A172 (cell line): ENCODE results near the gene POLDIP2. TPM values are rescaled to one million over a fixed set of nuclear protein-coding genes. Genes with fewer than 3 reads are reported as not detected.
"Not testable (repeated sequence)": the region's sequence is repeated elsewhere in the genome, so short reads cannot be mapped to it uniquely, and the experiment has no call there.

ENCODE experiments used
- DNase-seq: peaks from one replicate; pipeline ENCODE4 v3.0.0-alpha.2; 2015; ENCODE audit warnings: low spot score
- total RNA-seq: library from RNA; depleted of rRNA; stranded (reverse); fragments of >200 nt; shearing (Covaris generic); gene quantifications from 2 replicates; pipeline ENCODE4 v1.2.3, GENCODE V29; 2014

The POLDIP2 gene
- total RNA-seq, 1 experiment from 2014 or later: 176 TPM

DNA sequence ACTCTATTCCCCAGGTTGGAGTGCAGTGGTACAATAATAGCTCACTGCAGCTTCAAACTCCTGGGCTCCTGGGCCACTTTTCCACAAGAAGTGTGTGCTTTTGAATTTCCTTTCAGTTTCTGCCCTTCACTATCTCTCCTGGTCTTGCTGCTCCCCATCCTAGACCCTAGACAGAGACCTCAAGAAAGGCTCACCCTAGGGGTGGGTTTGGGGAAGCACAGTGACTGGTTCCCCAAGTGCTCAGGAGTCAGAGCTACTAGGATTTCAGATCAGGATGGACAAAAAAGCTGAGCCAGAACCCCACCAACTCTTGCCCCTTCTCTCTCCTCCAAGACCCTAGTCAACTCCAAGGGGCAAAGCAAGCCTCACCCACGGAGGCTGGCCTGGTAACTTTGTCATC lies 9.3 kb upstream of the POLDIP2 start:
- no peak for DNase-seq

- DNase-seq: no peak
These were observed 8.2 kb upstream of the POLDIP2 start for GRCh38 chr17:28365487-28365886.

DNA sequence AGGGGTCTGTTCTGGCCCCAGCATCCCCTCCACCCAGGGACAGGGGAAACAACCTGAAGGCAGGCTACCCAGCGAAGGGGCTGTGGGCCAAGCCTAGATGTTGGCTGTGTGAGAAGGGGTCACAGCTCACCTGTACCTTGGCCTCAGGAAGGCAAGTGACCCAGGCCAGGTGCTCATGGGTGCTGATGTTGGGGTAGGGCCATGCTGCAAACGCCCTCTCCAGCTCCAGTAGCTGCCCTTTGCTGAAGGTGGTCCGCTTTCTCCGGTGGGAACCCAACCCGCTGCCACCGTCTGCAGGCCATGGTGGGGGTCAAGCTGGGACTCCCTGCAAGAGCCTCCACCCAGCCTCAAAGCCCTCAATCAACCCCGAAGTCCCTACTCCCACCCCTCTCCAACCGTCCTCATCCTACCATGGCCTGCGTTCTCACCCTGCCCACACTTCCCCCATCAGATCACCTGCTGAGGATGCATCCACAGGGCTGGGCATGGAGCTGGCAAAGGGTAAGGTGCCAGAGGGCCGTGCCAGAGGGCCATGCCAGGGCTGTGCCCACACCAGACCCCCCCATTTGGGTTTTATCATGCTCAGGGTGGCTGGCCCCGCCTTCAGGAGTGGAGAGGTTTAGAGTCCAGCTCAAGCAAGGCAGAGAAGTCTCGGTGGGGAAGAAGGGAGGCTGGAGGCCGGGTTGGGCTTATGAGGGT lies 7.5 kb upstream of the POLDIP2 start, which contains the start of gene SEBOX:
TSS of gene SEBOX (minus strand) at position 535 of the 699 bp plus-strand sequence. CDS start at position 487, 48 bp downstream.
- no peak for DNase-seq

- DNase-seq: no peak
These were observed 6.7 kb upstream of the POLDIP2 start for GRCh38 chr17:28363776-28364650.

DNA sequence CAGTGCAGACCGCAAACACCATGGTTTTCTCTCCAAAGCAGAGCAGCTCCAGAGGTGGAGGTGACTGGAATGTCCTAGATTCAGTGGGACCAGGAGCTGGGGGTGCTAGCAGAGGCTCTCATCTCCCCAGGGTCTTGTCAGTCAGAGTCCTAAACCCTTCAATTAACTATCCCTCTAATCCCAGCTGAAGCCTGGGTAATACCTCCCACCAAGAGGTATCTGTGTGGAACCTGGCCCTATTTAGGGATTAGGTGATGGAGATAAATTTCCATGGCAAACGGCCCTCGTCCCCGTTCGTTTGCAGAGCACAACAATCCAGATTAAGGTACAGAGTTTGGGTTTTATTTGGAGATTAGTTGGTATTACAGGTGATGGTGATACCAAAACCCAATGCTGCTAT lies 5.9 kb upstream of the POLDIP2 start:
- no peak for DNase-seq

- DNase-seq: no peak
These were observed 522 bp upstream of the POLDIP2 start for GRCh38 chr17:28357901-28358197.

- no peak for DNase-seq
These were observed 7.1 kb downstream of the POLDIP2 start for GRCh38 chr17:28350271-28350670.

- no peak for DNase-seq
These were observed 8.3 kb downstream of the POLDIP2 start for GRCh38 chr17:28348979-28349378.

DNA sequence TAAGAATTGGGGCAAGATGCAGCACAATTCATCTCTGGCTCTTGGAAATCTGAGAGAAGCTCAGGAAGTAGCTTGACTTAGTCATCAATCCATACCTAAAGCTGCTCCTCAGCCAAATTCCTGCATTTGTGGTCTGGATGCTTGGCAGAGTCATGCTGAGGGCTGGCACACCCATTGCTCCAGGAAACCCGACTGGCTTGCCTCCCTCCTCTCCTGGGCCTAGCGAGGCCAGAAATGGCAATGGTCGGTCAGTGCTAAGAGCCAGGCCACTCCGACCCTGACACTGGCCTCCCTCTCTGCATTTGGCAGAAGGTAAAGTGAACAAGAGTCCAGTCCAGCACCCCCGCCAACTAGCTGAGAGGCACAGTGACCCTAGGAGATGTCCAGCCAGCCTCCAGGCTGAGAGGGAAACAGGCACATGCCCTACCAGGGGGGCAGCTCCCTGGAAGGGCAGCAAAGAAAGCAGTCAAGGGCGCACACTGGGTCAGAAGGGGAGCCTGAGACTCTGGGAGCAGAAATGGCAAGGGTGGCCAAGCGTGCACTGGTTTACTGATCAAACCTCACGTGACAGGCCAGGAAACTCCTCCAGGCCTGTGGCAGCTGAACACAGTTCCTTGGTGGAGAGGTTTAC lies 10.0 kb downstream of the POLDIP2 start:
- DNase-seq: peak; percentile 98

- DNase-seq: no peak
These were observed 10.5 kb downstream of the POLDIP2 start for GRCh38 chr17:28346746-28347246.

- DNase-seq: peak; percentile 39
These were observed 11.1 kb downstream of the POLDIP2 start for GRCh38 chr17:28346199-28346580.

GRCh38 chr17:28345419-28346198 lies 11.7 kb downstream of the POLDIP2 start:
- DNase-seq: peak; percentile 33

DNA sequence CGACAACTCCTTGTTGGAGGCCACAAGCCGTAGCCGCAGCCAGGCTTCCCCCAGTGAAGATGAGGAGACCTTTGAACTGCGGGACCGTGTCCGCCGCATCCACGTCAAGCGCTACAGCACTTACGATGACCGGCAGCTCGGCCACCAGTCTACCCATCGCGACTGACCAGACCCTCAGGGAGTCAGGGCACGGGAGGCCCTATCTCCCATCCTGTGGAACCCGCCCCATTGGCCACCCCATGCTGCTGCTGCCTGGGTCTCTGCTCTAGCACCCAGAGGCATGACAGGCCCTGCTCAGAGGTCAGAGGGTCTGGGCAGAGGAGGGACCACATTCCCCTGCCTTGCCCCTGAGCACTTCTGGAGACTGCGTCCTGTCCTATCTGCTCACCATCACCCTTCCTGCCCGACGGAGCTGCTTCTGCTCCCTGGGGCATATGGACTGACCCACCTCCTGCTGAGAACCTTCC lies 12.9 kb downstream of the POLDIP2 start:
- no peak for DNase-seq

GRCh38 chr17:28344011-28344410 lies 13.3 kb downstream of the POLDIP2 start:
- no peak for DNase-seq

- DNase-seq: no peak
These were observed 13.8 kb downstream of the POLDIP2 start for GRCh38 chr17:28343491-28343932.

DNA sequence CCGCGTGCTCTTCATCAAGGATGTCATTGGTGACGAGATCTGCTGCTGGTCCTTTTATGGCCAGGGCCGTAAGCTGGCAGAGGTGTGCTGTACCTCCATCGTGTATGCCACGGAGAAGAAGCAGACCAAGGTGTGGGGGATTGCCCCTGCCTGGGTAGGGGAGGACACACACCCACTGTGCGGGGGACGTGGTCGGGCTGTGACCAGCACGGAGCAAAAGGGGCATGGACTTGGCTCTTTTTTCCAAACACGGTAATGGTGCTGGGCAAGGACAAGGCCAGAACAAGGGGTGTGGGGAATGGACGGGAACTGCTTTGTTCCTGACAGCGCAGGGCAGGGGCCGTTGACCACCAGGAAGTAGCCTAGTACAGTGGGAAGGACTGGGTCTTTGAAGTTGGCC lies 15.0 kb downstream of the POLDIP2 start:
- no peak for DNase-seq

GRCh38 chr17:28341516-28341915 lies 15.8 kb downstream of the POLDIP2 start:
- DNase-seq: no peak

- no peak for DNase-seq
These were observed 17.0 kb downstream of the POLDIP2 start for GRCh38 chr17:28340374-28340773.

DNA sequence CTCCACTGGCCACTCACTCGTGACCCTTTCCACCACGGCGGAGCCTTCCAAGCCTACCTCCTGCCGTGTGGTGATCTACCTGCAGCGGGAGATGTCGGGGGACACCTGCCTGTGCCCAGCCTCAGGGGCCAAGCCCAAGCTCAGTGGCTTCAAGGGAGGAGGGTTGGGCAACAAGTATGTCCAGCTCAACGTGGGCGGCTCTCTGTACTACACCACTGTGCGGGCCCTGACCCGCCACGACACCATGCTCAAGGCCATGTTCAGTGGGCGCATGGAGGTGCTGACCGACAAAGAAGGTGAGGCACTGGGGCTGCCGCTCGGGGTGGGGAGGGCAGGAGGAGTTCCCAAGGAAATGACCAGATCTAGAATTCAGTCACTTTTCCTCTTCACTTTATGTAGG lies 17.9 kb downstream of the POLDIP2 start:
- no peak for DNase-seq

DNA sequence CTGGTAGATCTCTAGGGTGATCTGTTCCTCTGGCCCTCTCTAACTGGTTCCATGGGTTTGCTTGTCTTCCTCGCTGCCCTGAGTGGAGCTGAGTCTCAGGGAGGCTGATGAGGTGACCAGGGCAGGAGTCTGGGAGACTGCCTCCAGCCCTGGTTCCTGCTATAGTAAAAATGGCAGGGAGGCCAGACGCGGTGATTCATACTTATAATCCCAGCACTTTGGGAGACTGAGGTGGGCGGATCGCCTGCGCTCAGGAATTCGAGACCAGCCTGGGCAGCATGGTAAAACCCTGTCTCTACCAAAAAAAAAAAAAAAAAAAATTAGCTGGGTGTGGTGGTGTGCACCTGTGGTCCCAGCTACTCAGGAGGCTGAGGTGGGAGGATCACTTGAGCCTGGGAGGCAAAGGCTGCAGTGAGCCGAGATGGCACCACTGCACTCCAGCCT lies 18.5 kb downstream of the POLDIP2 start:
- DNase-seq: not testable (repeated sequence)

DNA sequence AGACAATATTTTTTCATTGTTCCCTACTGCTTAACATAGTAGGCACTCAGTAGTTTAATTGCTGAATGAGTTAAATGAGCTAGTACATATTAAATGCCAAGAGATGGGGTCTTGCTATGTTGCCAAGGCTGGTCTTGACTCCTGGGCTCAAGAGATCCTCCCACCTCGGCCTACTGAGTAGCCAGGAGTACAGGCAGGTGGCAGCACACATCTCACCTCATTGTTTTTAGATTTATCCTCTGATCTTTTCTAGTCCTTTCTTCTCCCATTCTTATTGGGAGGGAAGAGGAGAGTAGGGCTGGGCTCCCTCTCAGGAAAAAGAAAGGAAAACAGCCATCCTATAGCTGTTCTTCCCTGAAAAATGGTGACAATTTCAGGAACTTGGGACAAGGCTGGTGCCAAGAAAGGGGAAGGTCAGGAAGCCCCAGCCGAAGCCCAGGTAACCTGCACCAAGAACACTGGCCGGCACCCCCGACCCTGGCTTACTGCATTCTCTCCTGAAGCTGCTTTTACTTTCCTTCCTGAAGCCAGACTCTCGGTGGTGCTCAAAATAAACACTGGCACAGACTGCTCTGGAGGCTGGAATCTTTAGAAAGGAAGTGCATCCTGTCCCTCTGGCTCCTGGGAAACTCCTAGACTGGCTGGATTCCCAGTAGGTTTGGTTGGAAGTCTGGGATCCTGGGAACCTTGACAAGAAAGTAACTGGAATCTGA lies 19.1 kb downstream of the POLDIP2 start:
- DNase-seq: peak; percentile 95
